22Rv1 (cell line): ENCODE results near the gene CYTH1.

Experiments used
- H3K27ac ChIP-seq: fragments of 450-650 bp; 2 replicates; pipeline ENCODE4 v1.5.1; 2017
- CTCF ChIP-seq: fragments of 450-650 bp; IDR thresholded peaks from 2 replicates; pipeline ENCODE4 v1.5.1; 2017; ENCODE audit warnings: mild to moderate bottlenecking
- ZFX ChIP-seq: fragments of 450-650 bp; IDR thresholded peaks from 2 replicates; pipeline ENCODE4 v1.6.1; 2017; ENCODE audit warnings: antibody characterized with exemption, borderline replicate concordance

The CYTH1 gene

GRCh38 chr17:78682363-78682762 lies 99.7 kb downstream of the CYTH1 start:
- H3K27ac ChIP-seq = no peak overlapping the region
- TF ChIP-seq ZFX (no peak), CTCF (no peak)

- H3K27ac ChIP-seq = no peak overlapping the region
- no peak for TF ChIP-seq CTCF
Observed at GRCh38 chr17:78680436-78680835, 101.6 kb downstream of the CYTH1 start.

GRCh38 chr17:78679495-78680395 lies 102.3 kb downstream of the CYTH1 start:
- H3K27ac ChIP-seq = no peak overlapping the region
- TF ChIP-seq CTCF = no peak
- TF ChIP-seq ZFX = no peak

- H3K27ac ChIP-seq = no peak overlapping the region
- TF ChIP-seq CTCF (no peak), ZFX (no peak)
Observed at GRCh38 chr17:78678711-78679110, 103.4 kb downstream of the CYTH1 start.

GRCh38 chr17:78678222-78678557 lies 103.9 kb downstream of the CYTH1 start:
- no peak overlapping the region for H3K27ac ChIP-seq
- TF ChIP-seq CTCF (no peak), ZFX (no peak)

GRCh38 chr17:78677303-78678221 lies 104.5 kb downstream of the CYTH1 start:
- H3K27ac ChIP-seq = no peak overlapping the region
- TF ChIP-seq ZFX (no peak), CTCF (no peak)
